ENCODE results near the gene XRCC4. TPM values are rescaled to one million over a fixed set of nuclear protein-coding genes. Genes with fewer than 3 reads are reported as not detected.

Gene XRCC4
- polyA plus RNA-seq, 1 of the 3 experiments (the other 2 are of a cell fraction) = 1.8 TPM

GRCh38 chr5:83118976-83119375, 41.6 kb downstream of the XRCC4 start:
- peaks cover 3% of the 10 kb centered on the region for H3F3A ChIP-seq (replicated peaks; ENCODE audit: insufficient read depth)
- H3K9me2 ChIP-seq = no peaks in the 10 kb centered on the region
- no peaks in the 10 kb centered on the region for H3K4me1 ChIP-seq (ENCODE audit: control insufficient read depth in 1 of 2, insufficient read depth in 2 of 2, low read depth in 1 of 2, low read length in 1 of 2)
- ChIA-PET POLR2A (no interaction called here), CTCF (no interaction called here)
- no peaks in the 10 kb centered on the region; the same call in 1 of the 2 replicates for H3K9me3 ChIP-seq
- WGBS (ENCODE audit: low lambda C conversion rate) = 98% methylated on average over 1 of the region's 1 CpG
- peaks cover 0 to 11% of the 10 kb centered on the region in 2 experiments for H3K36me3 ChIP-seq (replicated peaks in 1 of 2; ENCODE audit: control insufficient read depth in 1 of 2, insufficient read depth in 2 of 2, low read length in 1 of 2)
- no peaks in the 10 kb centered on the region for H3K79me2 ChIP-seq (ENCODE audit: insufficient read depth)
- no peaks in the 10 kb centered on the region for H4K20me1 ChIP-seq (ENCODE audit: insufficient read depth)
- no peak for DNase-seq
- no peaks in the 10 kb centered on the region for H3K27me3 ChIP-seq (ENCODE audit: insufficient read depth)
- TF ChIP-seq CHD2 (IDR thresholded peaks at IDR 0.05; ENCODE audit: low read length, partially characterized antibody) (no peak), TCF12 (IDR thresholded peaks at IDR 0.05) (no peak), NRF1 (IDR thresholded peaks at IDR 0.05; ENCODE audit: low read depth, low read length) (no peak), POLR2AphosphoS5 (IDR thresholded peaks at IDR 0.05; ENCODE audit: low read depth, low read length) (no peak), FOXM1 (IDR thresholded peaks at IDR 0.05; ENCODE audit: low read depth) (no peak), RXRA (IDR thresholded peaks at IDR 0.05; ENCODE audit: borderline replicate concordance, low read depth) (no peak), GATA2 (CRISPR knock-in tag; IDR thresholded peaks at IDR 0.05) (no peak), NFIC (IDR thresholded peaks at IDR 0.05; ENCODE audit: borderline replicate concordance) (no peak), ZBTB33 (IDR thresholded peaks at IDR 0.05; ENCODE audit: borderline replicate concordance, low read depth) (no peak), RAD21 (IDR thresholded peaks at IDR 0.05; ENCODE audit: low read length) (no peak), MEF2A (IDR thresholded peaks at IDR 0.05; ENCODE audit: borderline replicate concordance, low read depth) (no peak), TEAD4 (IDR thresholded peaks at IDR 0.05; ENCODE audit: borderline replicate concordance, insufficient read depth) (no peak), ELF1 (IDR thresholded peaks at IDR 0.05) (no peak), JUND (IDR thresholded peaks at IDR 0.05) (no peak)
- TF ChIP-seq, protein P1, sequence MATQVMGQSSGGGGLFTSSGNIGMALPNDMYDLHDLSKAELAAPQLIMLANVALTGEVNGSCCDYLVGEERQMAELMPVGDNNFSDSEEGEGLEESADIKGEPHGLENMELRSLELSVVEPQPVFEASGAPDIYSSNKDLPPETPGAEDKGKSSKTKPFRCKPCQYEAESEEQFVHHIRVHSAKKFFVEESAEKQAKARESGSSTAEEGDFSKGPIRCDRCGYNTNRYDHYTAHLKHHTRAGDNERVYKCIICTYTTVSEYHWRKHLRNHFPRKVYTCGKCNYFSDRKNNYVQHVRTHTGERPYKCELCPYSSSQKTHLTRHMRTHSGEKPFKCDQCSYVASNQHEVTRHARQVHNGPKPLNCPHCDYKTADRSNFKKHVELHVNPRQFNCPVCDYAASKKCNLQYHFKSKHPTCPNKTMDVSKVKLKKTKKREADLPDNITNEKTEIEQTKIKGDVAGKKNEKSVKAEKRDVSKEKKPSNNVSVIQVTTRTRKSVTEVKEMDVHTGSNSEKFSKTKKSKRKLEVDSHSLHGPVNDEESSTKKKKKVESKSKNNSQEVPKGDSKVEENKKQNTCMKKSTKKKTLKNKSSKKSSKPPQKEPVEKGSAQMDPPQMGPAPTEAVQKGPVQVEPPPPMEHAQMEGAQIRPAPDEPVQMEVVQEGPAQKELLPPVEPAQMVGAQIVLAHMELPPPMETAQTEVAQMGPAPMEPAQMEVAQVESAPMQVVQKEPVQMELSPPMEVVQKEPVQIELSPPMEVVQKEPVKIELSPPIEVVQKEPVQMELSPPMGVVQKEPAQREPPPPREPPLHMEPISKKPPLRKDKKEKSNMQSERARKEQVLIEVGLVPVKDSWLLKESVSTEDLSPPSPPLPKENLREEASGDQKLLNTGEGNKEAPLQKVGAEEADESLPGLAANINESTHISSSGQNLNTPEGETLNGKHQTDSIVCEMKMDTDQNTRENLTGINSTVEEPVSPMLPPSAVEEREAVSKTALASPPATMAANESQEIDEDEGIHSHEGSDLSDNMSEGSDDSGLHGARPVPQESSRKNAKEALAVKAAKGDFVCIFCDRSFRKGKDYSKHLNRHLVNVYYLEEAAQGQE (IDR thresholded peaks at IDR 0.05; ENCODE audit: low read depth, low read length) = no peak
- H3K27ac ChIP-seq (ENCODE audit: low read depth in 2 of 2, low read length in 1 of 2) = no peak overlapping the region
- no peak overlapping the region for H3K9ac ChIP-seq
- H3K4me2 ChIP-seq = no peak overlapping the region
- no peak overlapping the region for H3K4me3 ChIP-seq (ENCODE audit: low read depth in 2 of 2, low read length in 1 of 2)
- no peak overlapping the region for H2AFZ ChIP-seq (ENCODE audit: low read depth)

- 74% methylated on average over 1 of the region's 1 CpG for WGBS (ENCODE audit: low lambda C conversion rate)
- no peak overlapping the region for H3K9ac ChIP-seq
- no peaks in the 10 kb centered on the region for H3K9me2 ChIP-seq
- H3K9me3 ChIP-seq = no peaks in the 10 kb centered on the region
- H3F3A ChIP-seq (replicated peaks; ENCODE audit: insufficient read depth) = no peaks in the 10 kb centered on the region
- no peak overlapping the region for H3K4me2 ChIP-seq
- CTCF ChIA-PET = no interaction called here
- H3K4me3 ChIP-seq (ENCODE audit: low read depth in 2 of 2, low read length in 1 of 2) = no peak overlapping the region
- H3K27ac ChIP-seq (ENCODE audit: low read depth in 2 of 2, low read length in 1 of 2) = no peak overlapping the region
- H4K20me1 ChIP-seq (ENCODE audit: insufficient read depth) = no peaks in the 10 kb centered on the region
- no peak for DNase-seq
- POLR2A ChIA-PET = no interaction called here
- peaks cover 0 to 6% of the 10 kb centered on the region in 2 experiments for H3K36me3 ChIP-seq (replicated peaks in 1 of 2; ENCODE audit: control insufficient read depth in 1 of 2, insufficient read depth in 2 of 2, low read length in 1 of 2)
- TF ChIP-seq RXRA (IDR thresholded peaks at IDR 0.05; ENCODE audit: borderline replicate concordance, low read depth) = no peak
- no peak for TF ChIP-seq MXI1 (IDR thresholded peaks at IDR 0.05; ENCODE audit: low read depth, low read length)
- TF ChIP-seq PBX3 (IDR thresholded peaks at IDR 0.05) = no peak
- no peak for TF ChIP-seq ELF1 (IDR thresholded peaks at IDR 0.05)
- no peak for TF ChIP-seq RAD21 (IDR thresholded peaks at IDR 0.05; ENCODE audit: low read length)
- TF ChIP-seq USF1 (IDR thresholded peaks at IDR 0.05; ENCODE audit: borderline replicate concordance, low read depth) = no peak
- no peaks in the 10 kb centered on the region for H3K4me1 ChIP-seq (ENCODE audit: control insufficient read depth in 1 of 2, insufficient read depth in 2 of 2, low read depth in 1 of 2, low read length in 1 of 2)
- H2AFZ ChIP-seq (ENCODE audit: low read depth) = no peak overlapping the region
- H3K79me2 ChIP-seq (ENCODE audit: insufficient read depth) = no peaks in the 10 kb centered on the region
- H3K27me3 ChIP-seq (ENCODE audit: insufficient read depth) = no peaks in the 10 kb centered on the region
These were observed 47.2 kb downstream of the XRCC4 start for GRCh38 chr5:83124593-83124992.
